H1 (cell line): Measurements from ENCODE around the gene SLC25A27.

Source experiments
- CBX5 ChIP-seq: fragments of 300-800, 300-1000 bp; sonication (generic); IDR thresholded peaks from 2 replicates; pipeline ENCODE4 v1.7.1; 2016; ENCODE audit warnings: antibody characterized with exemption, low read length, low read depth
- POLR2A ChIP-seq, 2 experiments: IDR thresholded peaks; 1 replicate in 1 of 2; 2 replicates in 1 of 2; pipeline ENCODE4 v1.6.1; 2011; ENCODE audit warnings: low read depth in 2 of 2, low read length in 2 of 2, mild to moderate bottlenecking in 2 of 2; ENCODE audit errors: control extremely low read depth in 1 of 2

DNA sequence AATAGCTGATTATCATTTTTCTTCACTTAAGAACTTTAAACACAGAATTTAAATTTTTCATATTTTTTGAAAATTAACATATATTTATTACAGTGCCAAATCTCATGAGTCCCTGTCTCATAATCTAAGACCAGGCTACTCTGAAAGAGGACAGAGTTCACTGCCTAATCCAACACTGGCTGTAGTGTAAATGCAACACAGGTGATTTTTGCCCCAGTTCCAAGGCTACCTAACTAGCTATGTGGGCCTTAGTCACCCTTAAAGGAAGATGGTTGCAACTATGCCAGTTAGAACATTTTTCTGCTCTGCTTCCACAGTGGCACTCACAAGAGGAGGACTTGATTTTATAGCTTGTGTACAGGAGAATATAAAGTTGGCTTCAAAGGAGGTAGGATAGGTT is 4.9 kb downstream of the SLC25A27 start:
- TF ChIP-seq POLR2A (IDR thresholded peaks at IDR 0.05; ENCODE audit: control extremely low read depth in 1 of 2, low read depth in 2 of 2, low read length in 2 of 2) (no peak), CBX5 (no peak)
